MM.1S (cell line): ENCODE measurements around the gene CCDC148.

Source experiments
- DNase-seq: peaks from one replicate; pipeline ENCODE4 v3.0.0-alpha.2; 2015
- H2AFZ ChIP-seq: fragments of 300-600 bp; sonication (generic); 2 replicates; pipeline ENCODE4 v1.6.0; 2016; ENCODE audit warnings: antibody characterized with exemption, low read length
- H3F3A ChIP-seq: fragments of 300-600 bp; sonication (generic); 2 replicates; pipeline ENCODE4 v1.6.1; 2016; ENCODE audit warnings: mild to moderate bottlenecking, antibody characterized with exemption, low read length, moderate library complexity, mixed read lengths; ENCODE audit not compliant: insufficient read depth
- H3K27ac ChIP-seq: fragments of 300-600 bp; sonication (generic); 2 replicates; pipeline ENCODE4 v1.5.1; 2016; ENCODE audit warnings: mild to moderate bottlenecking, low read length
- H3K27me3 ChIP-seq: fragments of 300-600 bp; sonication (generic); replicated peaks from 2 replicates; pipeline ENCODE4 v1.6.0; 2016; ENCODE audit warnings: low read length; ENCODE audit not compliant: insufficient read depth
- H3K36me3 ChIP-seq: fragments of 300-600 bp; sonication (generic); replicated peaks from 2 replicates; pipeline ENCODE4 v1.6.1; 2016; ENCODE audit warnings: mild to moderate bottlenecking, low read length, mixed read lengths; ENCODE audit not compliant: insufficient read depth
- H3K4me1 ChIP-seq: fragments of 300-600 bp; sonication (generic); 2 replicates; pipeline ENCODE4 v1.6.1; 2016; ENCODE audit warnings: low read length, mixed read lengths
- H3K4me2 ChIP-seq: fragments of 300-600 bp; sonication (generic); 2 replicates; pipeline ENCODE4 v1.6.0; 2016; ENCODE audit warnings: low read depth, low read length
- H3K4me3 ChIP-seq: fragments of 300-600 bp; sonication (generic); 2 replicates; pipeline ENCODE4 v1.5.1; 2016; ENCODE audit warnings: low read length, mixed read lengths
- H3K79me2 ChIP-seq: fragments of 300-600 bp; sonication (generic); 2 replicates; pipeline ENCODE4 v1.6.1; 2016; ENCODE audit warnings: mixed run types, low read length, mixed read lengths
- H3K9ac ChIP-seq: fragments of 300-600 bp; sonication (generic); 2 replicates; pipeline ENCODE4 v1.6.1; 2016; ENCODE audit warnings: low read length, mixed read lengths
- H3K9me2 ChIP-seq: fragments of 300-600 bp; sonication (generic); replicated peaks from 2 replicates; pipeline ENCODE4 v1.6.1; 2016; ENCODE audit warnings: mild to moderate bottlenecking, low read length, mixed read lengths; ENCODE audit not compliant: insufficient read depth
- H3K9me3 ChIP-seq: fragments of 300-600 bp; sonication (generic); replicated peaks from 2 replicates; pipeline ENCODE4 v1.6.1; 2016; ENCODE audit warnings: mild to moderate bottlenecking, low read length, mixed read lengths; ENCODE audit not compliant: insufficient read depth
- H4K20me1 ChIP-seq: fragments of 300-600 bp; sonication (generic); 2 replicates; pipeline ENCODE4 v1.6.1; 2016; ENCODE audit warnings: mild to moderate bottlenecking, low read length, moderate library complexity, mixed read lengths; ENCODE audit not compliant: insufficient read depth
- CTCF ChIP-seq: fragments of 300-600 bp; sonication (generic); IDR thresholded peaks from 2 replicates; pipeline ENCODE4 v1.5.1; 2016; ENCODE audit warnings: antibody characterized with exemption, low read length, mixed read lengths
- EZH2 ChIP-seq: fragments of 300-600 bp; sonication (generic); optimal IDR thresholded peaks from 2 replicates; pipeline ENCODE3; 2017; ENCODE audit warnings: low read depth, mild to moderate bottlenecking, antibody characterized with exemption, low read length, mixed read lengths
- EZH2phosphoT487 ChIP-seq: fragments of 300-600 bp; sonication (generic); IDR thresholded peaks from 2 replicates; pipeline ENCODE4 v1.6.1; 2018; ENCODE audit warnings: antibody characterized with exemption, low read length

Gene CCDC148

GRCh38 chr2:158432117-158432516 lies 24.4 kb downstream of the CCDC148 start:
- H3K9ac ChIP-seq = no peak overlapping the region
- H3F3A ChIP-seq = no peaks in the 10 kb centered on the region
- H3K9me2 ChIP-seq = no peaks in the 10 kb centered on the region
- DNase-seq = no peak
- H3K27ac ChIP-seq = no peak overlapping the region
- H2AFZ ChIP-seq = no peak overlapping the region
- no peaks in the 10 kb centered on the region for H3K9me3 ChIP-seq
- TF ChIP-seq EZH2 (no peak), EZH2phosphoT487 (no peak), CTCF (no peak)
- H3K79me2 ChIP-seq = no peaks in the 10 kb centered on the region
- no peak overlapping the region for H3K4me3 ChIP-seq
- no peaks in the 10 kb centered on the region for H4K20me1 ChIP-seq
- H3K4me2 ChIP-seq = no peak overlapping the region
- no peaks in the 10 kb centered on the region for H3K36me3 ChIP-seq
- no peaks in the 10 kb centered on the region for H3K4me1 ChIP-seq
- no peaks in the 10 kb centered on the region for H3K27me3 ChIP-seq

- H3K4me2 ChIP-seq = no peak overlapping the region
- DNase-seq = no peak
Measured at GRCh38 chr2:158414538-158414937, 42.0 kb downstream of the CCDC148 start.

GRCh38 chr2:158413581-158413980 lies 43.0 kb downstream of the CCDC148 start:
- Histone ChIP-seq H3K4me2 (no peak overlapping the region), H3K27ac (no peak overlapping the region), H3K9ac (no peak overlapping the region), H3F3A (no peaks in the 10 kb centered on the region), H2AFZ (no peak overlapping the region), H3K27me3 (no peaks in the 10 kb centered on the region), H3K4me3 (no peak overlapping the region), H3K9me3 (no peaks in the 10 kb centered on the region), H3K36me3 (no peaks in the 10 kb centered on the region), H3K9me2 (no peaks in the 10 kb centered on the region), H3K79me2 (no peaks in the 10 kb centered on the region), H4K20me1 (no peaks in the 10 kb centered on the region), H3K4me1 (no peaks in the 10 kb centered on the region)
- DNase-seq = no peak
- TF ChIP-seq EZH2 (no peak), EZH2phosphoT487 (no peak)

More at GRCh38 chr2:158414538-158414937, 42.0 kb downstream of the CCDC148 start:
- Histone ChIP-seq H3K9me2 (no peaks in the 10 kb centered on the region), H3K9me3 (no peaks in the 10 kb centered on the region), H2AFZ (no peak overlapping the region), H3K4me1 (no peaks in the 10 kb centered on the region), H3F3A (no peaks in the 10 kb centered on the region), H3K4me3 (no peak overlapping the region), H3K27me3 (no peaks in the 10 kb centered on the region), H3K27ac (no peak overlapping the region), H3K79me2 (no peaks in the 10 kb centered on the region), H3K36me3 (no peaks in the 10 kb centered on the region), H4K20me1 (no peaks in the 10 kb centered on the region), H3K9ac (no peak overlapping the region)
- no peak for TF ChIP-seq EZH2
- TF ChIP-seq EZH2phosphoT487 = no peak
- no peak for TF ChIP-seq CTCF

GRCh38 chr2:158412206-158412605 lies 44.3 kb downstream of the CCDC148 start:
- no peaks in the 10 kb centered on the region for H3K36me3 ChIP-seq

More at GRCh38 chr2:158412206-158412605, 44.3 kb downstream of the CCDC148 start:
- no peak overlapping the region for H3K4me2 ChIP-seq
- no peaks in the 10 kb centered on the region for H4K20me1 ChIP-seq
- no peaks in the 10 kb centered on the region for H3F3A ChIP-seq
- no peak for DNase-seq
- no peaks in the 10 kb centered on the region for H3K9me3 ChIP-seq
- no peak overlapping the region for H3K4me3 ChIP-seq
- H3K27ac ChIP-seq = no peak overlapping the region
- no peak overlapping the region for H2AFZ ChIP-seq
- H3K27me3 ChIP-seq = no peaks in the 10 kb centered on the region
- TF ChIP-seq EZH2phosphoT487 = no peak
- no peak for TF ChIP-seq CTCF
- TF ChIP-seq EZH2 = no peak
- H3K79me2 ChIP-seq = no peaks in the 10 kb centered on the region
- no peaks in the 10 kb centered on the region for H3K4me1 ChIP-seq
- no peaks in the 10 kb centered on the region for H3K9me2 ChIP-seq
- H3K9ac ChIP-seq = no peak overlapping the region
